Ovary (tissue), 3 donors: ENCODE measurements around the gene ARF1.

ENCODE experiments used
- CTCF ChIP-seq, 3 donors: fragments of 450-650 bp in 2 of 3; fragments of 200-600 bp in 1 of 3; IDR thresholded peaks; one replicate each; pipeline versions ENCODE4 v1.5.1 to v1.8.0; 2016 to 2022; ENCODE audit warnings: antibody characterized with exemption in 3 of 3, mild to moderate bottlenecking in 1 of 3
- EP300 ChIP-seq: sonication (generic); formaldehyde crosslinking; IDR thresholded peaks from one replicate; pipeline ENCODE4 v1.6.1; 2017; ENCODE audit warnings: antibody characterized with exemption
- POLR2A ChIP-seq: fragments of 450-650 bp; IDR thresholded peaks from one replicate; pipeline ENCODE4 v1.6.1; 2017; ENCODE audit warnings: antibody characterized with exemption, mild to moderate bottlenecking, moderate library complexity
- donor health status: DM: no; HTN: no; CAD: no.

- no peak for TF ChIP-seq CTCF (IDR thresholded peaks at IDR 0.05)
- no peak for TF ChIP-seq POLR2A
- TF ChIP-seq EP300 = no peak
Observed at GRCh38 chr1:228131766-228132165, 49.3 kb downstream of the ARF1 start.
